ENCODE data around the gene SLC25A22.

SLC25A22 gene

DNA sequence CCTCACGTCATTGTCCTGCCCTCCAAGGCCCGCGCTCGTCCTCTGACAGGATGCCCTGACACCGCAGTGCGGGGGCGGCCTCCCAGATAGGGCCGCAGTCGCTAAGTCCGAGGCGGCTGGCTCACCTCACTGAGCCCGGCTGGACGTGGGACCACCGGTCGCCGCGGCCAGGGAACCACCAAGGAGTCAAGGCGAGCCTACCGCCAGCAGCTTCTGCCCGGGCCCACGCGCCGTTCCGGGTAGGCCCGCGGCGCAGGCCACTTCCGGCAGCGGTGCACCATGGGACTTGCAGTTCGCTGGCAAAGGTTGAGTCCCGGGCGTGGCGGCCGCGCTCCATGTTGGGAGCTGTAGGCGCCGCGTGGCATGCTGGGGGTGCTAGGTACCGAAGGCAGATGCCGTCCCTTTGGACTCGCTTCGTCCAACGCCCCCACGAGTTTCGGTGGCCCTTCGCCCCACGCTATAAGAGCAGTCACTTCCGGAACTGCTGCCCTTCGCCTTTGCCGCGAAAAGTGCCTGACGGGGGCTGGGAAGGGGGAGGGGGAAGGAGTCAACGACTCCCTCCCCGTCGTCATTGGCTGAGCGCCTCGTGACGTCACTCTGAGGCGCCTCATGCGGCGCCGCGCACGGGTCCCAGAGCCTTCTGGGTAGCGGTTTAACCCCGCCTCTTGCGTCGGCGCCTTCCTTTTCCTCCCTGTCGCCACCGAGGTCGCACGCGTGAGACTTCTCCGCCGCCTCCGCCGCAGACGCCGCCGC, 11.4 kb upstream of the SLC25A22 start, which contains the start of gene RPLP2:
TSS of gene RPLP2 (plus strand) at position 681 of the 753 bp plus-strand sequence. CDS start 268 bp downstream, outside the sequence.
- peak; percentile 91 for DNase-seq (ENCODE audit: low read depth)
- TF ChIP-seq, protein P1, sequence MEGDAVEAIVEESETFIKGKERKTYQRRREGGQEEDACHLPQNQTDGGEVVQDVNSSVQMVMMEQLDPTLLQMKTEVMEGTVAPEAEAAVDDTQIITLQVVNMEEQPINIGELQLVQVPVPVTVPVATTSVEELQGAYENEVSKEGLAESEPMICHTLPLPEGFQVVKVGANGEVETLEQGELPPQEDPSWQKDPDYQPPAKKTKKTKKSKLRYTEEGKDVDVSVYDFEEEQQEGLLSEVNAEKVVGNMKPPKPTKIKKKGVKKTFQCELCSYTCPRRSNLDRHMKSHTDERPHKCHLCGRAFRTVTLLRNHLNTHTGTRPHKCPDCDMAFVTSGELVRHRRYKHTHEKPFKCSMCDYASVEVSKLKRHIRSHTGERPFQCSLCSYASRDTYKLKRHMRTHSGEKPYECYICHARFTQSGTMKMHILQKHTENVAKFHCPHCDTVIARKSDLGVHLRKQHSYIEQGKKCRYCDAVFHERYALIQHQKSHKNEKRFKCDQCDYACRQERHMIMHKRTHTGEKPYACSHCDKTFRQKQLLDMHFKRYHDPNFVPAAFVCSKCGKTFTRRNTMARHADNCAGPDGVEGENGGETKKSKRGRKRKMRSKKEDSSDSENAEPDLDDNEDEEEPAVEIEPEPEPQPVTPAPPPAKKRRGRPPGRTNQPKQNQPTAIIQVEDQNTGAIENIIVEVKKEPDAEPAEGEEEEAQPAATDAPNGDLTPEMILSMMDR (IDR thresholded peaks at IDR 0.05; ENCODE audit: low read depth, low read length, missing control alignments), result no peak
- peak within 1 kb of the TSS; percentile 100 for H3K4me3 ChIP-seq (ENCODE audit: low read depth, low read length)

DNA sequence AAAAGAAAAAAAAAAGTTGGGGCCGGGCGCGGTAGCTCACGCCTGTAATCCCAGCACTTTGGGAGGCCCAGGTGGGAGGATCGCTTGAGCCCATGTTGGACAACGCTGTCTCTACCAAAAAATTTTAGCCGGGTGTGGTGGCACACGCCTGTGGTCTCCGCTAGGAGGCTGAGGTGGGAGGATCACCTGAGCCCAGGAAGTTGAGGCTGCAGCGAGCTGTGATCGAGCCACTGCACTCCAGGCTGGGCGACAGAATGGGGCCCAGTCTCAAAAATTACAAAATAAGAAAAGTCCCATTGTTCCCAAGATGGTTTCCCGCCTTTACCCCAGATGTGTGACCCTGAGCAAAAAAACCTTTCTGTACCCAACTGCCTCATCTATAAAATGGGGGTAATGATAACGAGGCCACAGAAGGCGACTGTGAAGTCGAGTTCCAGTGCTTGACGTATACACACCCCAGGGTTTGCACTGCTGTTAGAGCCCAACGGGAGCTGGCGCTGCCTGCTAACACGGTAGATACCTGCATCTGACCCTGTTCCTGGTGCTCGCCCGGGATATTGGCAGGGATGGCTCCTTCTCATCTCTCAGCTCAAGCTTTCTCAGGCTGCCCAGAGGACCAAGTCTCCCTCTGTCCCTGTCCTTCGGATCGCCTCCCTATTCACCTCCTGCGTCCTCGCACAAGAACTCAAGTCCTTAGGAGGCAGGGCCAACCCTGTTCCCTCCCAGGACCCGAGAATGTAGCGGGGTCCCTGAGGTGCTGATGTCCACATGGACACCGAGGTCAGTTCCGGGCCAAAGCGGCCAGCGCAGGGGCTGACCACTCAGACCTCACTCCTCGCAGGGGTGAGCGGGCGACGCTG, 10.6 kb upstream of the SLC25A22 start:
- TF ChIP-seq, protein P1 (IDR thresholded peaks at IDR 0.05; ENCODE audit: low read depth, low read length, missing control alignments), result peak; percentile 33
- peak overlapping the region; percentile 100 for H3K4me3 ChIP-seq (ENCODE audit: low read depth, low read length)
- no peak for DNase-seq (ENCODE audit: low read depth)

DNA sequence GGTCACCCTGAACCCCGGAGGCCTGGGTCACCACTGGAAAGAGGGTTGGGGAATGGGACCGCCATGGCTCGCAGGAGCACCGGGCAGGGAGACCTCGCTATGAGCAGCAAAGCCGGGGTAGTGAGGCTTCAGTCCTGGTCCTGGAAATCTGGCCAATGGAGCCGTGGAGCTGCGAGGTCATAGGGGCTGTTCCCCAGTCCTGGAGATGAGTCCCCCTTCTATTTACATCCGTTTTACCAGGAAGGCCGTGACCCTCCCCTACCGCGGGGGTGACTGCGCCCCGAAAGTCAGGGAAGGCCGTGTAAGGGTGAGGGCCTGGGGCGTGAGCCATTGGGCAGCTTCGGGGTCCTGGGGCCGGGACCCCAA, 6.5 kb upstream of the SLC25A22 start:
- no peak for DNase-seq (ENCODE audit: low read depth)
- peak overlapping the region; percentile 60 for H3K4me3 ChIP-seq (ENCODE audit: low read depth, low read length)
- TF ChIP-seq, protein P1 (IDR thresholded peaks at IDR 0.05; ENCODE audit: low read depth, low read length, missing control alignments), result no peak

DNA sequence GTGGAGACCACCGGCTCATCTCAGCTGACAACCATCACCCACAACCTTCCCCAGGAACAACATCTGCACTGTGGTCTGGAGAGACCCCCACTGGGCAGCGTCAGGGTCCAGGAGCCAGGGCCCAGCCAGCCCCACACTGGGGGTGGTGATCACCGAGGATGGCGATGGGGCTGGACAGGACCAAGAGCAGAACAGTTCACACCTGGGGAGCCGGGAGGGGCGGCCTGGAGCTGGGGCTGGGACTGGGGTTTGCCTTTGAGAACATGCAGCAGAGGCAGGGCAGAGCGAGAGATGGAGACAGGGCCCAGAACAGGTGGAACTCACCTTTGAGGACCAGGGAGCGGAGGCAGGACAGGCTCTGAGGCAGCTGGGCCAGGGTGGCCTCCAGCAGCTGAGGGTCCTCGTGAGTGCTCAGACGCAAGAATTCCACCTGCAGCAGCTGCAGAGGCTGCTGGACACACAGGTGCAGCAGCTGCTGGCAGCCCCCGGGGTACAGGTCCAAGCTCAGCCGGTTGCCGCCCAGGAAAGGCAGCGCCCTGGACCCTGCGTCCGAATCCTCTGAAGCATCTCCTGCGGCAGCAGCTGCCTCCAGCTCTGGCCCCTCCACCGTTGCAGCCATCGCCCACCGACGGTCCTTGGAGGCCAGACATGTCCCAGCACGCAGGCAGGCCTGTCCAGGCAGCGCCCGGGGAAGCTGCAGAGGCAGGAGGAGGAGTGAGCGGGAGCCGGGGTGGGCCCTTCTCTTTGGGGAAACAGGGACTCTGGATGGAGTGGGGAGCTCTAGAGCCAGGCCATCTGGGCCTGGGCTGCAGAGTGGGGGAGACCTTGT, 5.9 kb upstream of the SLC25A22 start:
- no peak for DNase-seq (ENCODE audit: low read depth)
- TF ChIP-seq, protein P1 (IDR thresholded peaks at IDR 0.05; ENCODE audit: low read depth, low read length, missing control alignments), result no peak

DNA sequence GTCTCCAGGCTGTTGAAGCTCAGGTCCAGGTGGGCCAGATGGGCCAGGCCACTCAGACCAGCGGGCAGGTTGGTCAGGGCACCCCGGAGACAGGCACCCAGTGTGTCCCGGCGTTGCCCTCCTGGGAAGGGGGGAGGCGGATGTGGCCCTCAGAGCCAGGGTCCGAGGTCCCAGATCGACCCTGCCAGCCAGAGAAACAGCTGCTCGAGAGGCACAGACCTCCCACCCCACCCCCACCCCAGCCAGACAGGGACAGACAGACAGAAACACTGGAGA, 5.3 kb upstream of the SLC25A22 start:
- TF ChIP-seq, protein P1 (IDR thresholded peaks at IDR 0.05; ENCODE audit: low read depth, low read length, missing control alignments), result no peak
- H3K4me3 ChIP-seq (ENCODE audit: low read depth, low read length), result peak overlapping the region; percentile 60
- no peak for DNase-seq (ENCODE audit: low read depth)

More for the DNA sequence above, 5.9 kb upstream of the SLC25A22 start:
- H3K4me3 ChIP-seq (ENCODE audit: low read depth, low read length), result peak overlapping the region; percentile 60

DNA sequence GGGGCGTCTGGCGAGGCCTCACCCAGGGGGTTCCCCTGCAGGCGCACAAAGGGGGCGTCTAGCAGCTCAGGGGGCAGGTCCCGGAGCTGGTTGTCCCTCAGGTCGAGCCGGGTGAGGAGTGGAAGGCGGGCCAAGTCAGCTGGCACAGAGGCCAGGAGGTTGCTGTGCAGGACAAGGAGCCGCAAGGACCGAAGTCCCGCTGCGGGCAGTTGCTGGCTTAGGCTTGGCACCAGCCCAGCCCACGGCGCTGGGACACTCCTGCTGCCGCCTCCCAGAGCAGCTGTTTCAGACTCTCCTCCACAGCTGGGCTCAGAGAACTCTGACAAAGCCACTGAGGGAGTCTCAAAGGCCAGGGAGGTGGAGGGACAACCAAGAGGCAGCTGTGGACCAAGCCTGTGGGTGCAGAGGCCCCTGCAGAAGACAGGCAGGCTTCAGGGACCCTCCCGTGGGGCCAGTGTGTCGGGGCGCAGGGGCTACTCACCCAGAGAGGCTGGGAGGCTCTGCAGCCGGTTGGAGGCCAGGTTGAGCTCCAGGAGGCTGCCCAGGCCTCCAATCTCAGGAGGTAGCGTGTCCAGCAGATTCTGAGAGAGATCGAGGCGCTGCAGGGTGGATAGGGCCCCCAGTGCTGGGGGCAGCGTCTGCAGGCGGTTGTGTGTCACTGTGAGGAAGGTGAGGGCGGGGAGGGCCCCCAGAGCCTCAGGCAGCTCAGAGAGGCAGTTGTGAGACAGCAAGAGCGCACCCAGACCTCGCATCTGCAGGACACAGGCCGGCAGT, 4.8 kb upstream of the SLC25A22 start:
- no peak for DNase-seq (ENCODE audit: low read depth)
- TF ChIP-seq, protein P1 (IDR thresholded peaks at IDR 0.05; ENCODE audit: low read depth, low read length, missing control alignments), result no peak
- H3K4me3 ChIP-seq (ENCODE audit: low read depth, low read length), result no peak overlapping the region

Measured in GM12864 (cell line).